CD14-positive monocyte (primary cell): ENCODE results near the gene SYPL1. TPM values are rescaled to one million over a fixed set of nuclear protein-coding genes. Genes with fewer than 3 reads are reported as not detected.

ENCODE experiments used
- DNase-seq, 3 donors: peaks; one replicate each; pipeline ENCODE4 v3.0.0-alpha.2; 2011 to 2022
- H2AFZ ChIP-seq: 2 replicates; pipeline ENCODE4 v1.6.0; 2012; ENCODE audit warnings: mild to moderate bottlenecking, low read depth, low read length, inconsistent platforms; ENCODE audit not compliant: insufficient read depth, poor library complexity, severe bottlenecking
- H3K27ac ChIP-seq, 2 donors: 1 replicate in 1 of 2; 2 replicates in 1 of 2; pipeline ENCODE4 v1.5.1; 2012 to 2013; ENCODE audit warnings: low read length in 2 of 2, control low read depth in 1 of 2, inconsistent platforms in 1 of 2, low read depth in 1 of 2, mild to moderate bottlenecking in 1 of 2
- H3K27me3 ChIP-seq, 2 donors: one replicate each; pipeline versions ENCODE4 v1.6.0 to v1.6.1; 2011 to 2013; ENCODE audit warnings: low read length in 2 of 2; ENCODE audit not compliant: control insufficient read depth in 2 of 2, insufficient read depth in 2 of 2
- H3K36me3 ChIP-seq, 2 donors: replicated peaks in 1 of 2; 1 replicate in 1 of 2; 2 replicates in 1 of 2; pipeline versions ENCODE4 v1.5.1 to v1.6.1; 2012 to 2013; ENCODE audit warnings: low read length in 2 of 2, control low read depth in 1 of 2, inconsistent platforms in 1 of 2, mild to moderate bottlenecking in 1 of 2; ENCODE audit not compliant: insufficient read depth in 2 of 2, control insufficient read depth in 1 of 2
- H3K4me1 ChIP-seq, 2 donors: 1 replicate in 1 of 2; 2 replicates in 1 of 2; pipeline versions ENCODE4 v1.5.1 to v1.6.1; 2012 to 2013; ENCODE audit warnings: low read length in 2 of 2, control low read depth in 1 of 2, inconsistent platforms in 1 of 2, mild to moderate bottlenecking in 1 of 2, moderate library complexity in 1 of 2; ENCODE audit not compliant: insufficient read depth in 2 of 2, control insufficient read depth in 1 of 2
- H3K4me2 ChIP-seq: replicated peaks from 2 replicates; pipeline ENCODE3; 2012; ENCODE audit warnings: low read length, moderate library complexity, mild to moderate bottlenecking; ENCODE audit not compliant: poor library complexity, severe bottlenecking; ENCODE audit errors: extremely low read depth
- H3K4me3 ChIP-seq, 3 experiments: fragments of 200-600 bp in 1 of 3; sonication (generic) in 1 of 3; replicated peaks in 1 of 3; 1 replicate in 2 of 3; 2 replicates in 1 of 3; pipeline ENCODE4 v1.5.1; 2011 to 2013; ENCODE audit warnings: low read length in 3 of 3, mild to moderate bottlenecking in 3 of 3, control low read depth in 2 of 3, low read depth in 2 of 3, inconsistent platforms in 1 of 3, moderate library complexity in 1 of 3
- H3K79me2 ChIP-seq: 2 replicates; pipeline ENCODE4 v1.6.0; 2012; ENCODE audit warnings: mild to moderate bottlenecking, control low read depth, inconsistent platforms, low read length, moderate library complexity; ENCODE audit not compliant: insufficient read depth
- H3K9ac ChIP-seq: 2 replicates; pipeline ENCODE4 v1.6.0; 2017; ENCODE audit warnings: low read length, mild to moderate bottlenecking; ENCODE audit not compliant: insufficient read depth, poor library complexity, severe bottlenecking
- H3K9me3 ChIP-seq, 2 donors: replicated peaks in 1 of 2; 1 replicate in 1 of 2; 2 replicates in 1 of 2; pipeline versions ENCODE4 v1.5.1 to v1.6.1; 2012 to 2013; ENCODE audit warnings: low read length in 2 of 2, control low read depth in 1 of 2; ENCODE audit not compliant: control insufficient read depth in 1 of 2, insufficient read depth in 1 of 2
- H4K20me1 ChIP-seq: 2 replicates; pipeline ENCODE4 v1.6.0; 2012; ENCODE audit warnings: mild to moderate bottlenecking, low read length, control low read depth, moderate library complexity; ENCODE audit not compliant: insufficient read depth
- H3K27ac Mint-ChIP-seq, 7 donors: one replicate each; pipeline ENCODE4 v1.8.0; 2020; ENCODE audit warnings: mild to moderate bottlenecking in 7 of 7, mixed read lengths in 7 of 7, moderate library complexity in 6 of 7, inconsistent platforms in 2 of 7
- H3K27me3 Mint-ChIP-seq, 3 donors: one replicate each; pipeline ENCODE4 v1.8.0; 2021 to 2022; ENCODE audit warnings: low read depth in 3 of 3, mild to moderate bottlenecking in 3 of 3, mixed read lengths in 3 of 3, moderate library complexity in 3 of 3, inconsistent platforms in 1 of 3
- H3K36me3 Mint-ChIP-seq, 2 donors: one replicate each; pipeline ENCODE4 v1.8.0; 2020; ENCODE audit warnings: mixed read lengths in 2 of 2, inconsistent platforms in 1 of 2, mild to moderate bottlenecking in 1 of 2
- H3K4me1 Mint-ChIP-seq: one replicate; pipeline ENCODE4 v1.8.0; 2020; ENCODE audit warnings: mild to moderate bottlenecking, mixed read lengths
- H3K4me3 Mint-ChIP-seq, 2 donors: one replicate each; pipeline ENCODE4 v1.8.0; 2020; ENCODE audit warnings: mild to moderate bottlenecking in 2 of 2, mixed read lengths in 2 of 2, moderate library complexity in 1 of 2
- H3K9me3 Mint-ChIP-seq, 7 donors: one replicate each; pipeline ENCODE4 v1.8.0; 2020 to 2022; ENCODE audit warnings: mixed read lengths in 7 of 7, mild to moderate bottlenecking in 6 of 7, moderate library complexity in 6 of 7, inconsistent platforms in 2 of 7
- CTCF ChIP-seq: fragments of 200-600 bp; IDR thresholded peaks from one replicate; pipeline ENCODE4 v1.8.0; 2022; ENCODE audit warnings: antibody characterized with exemption, mild to moderate bottlenecking
- WGBS: methylation state at CpG from one replicate; pipeline ENCODE4 v1.1.5; 2013; ENCODE audit warnings: missing lambda C conversion rate; ENCODE audit not compliant: insufficient coverage; 5-methylcytosine and 5-hydroxymethylcytosine counted together
- intact Hi-C, 2 donors: fragments of 100-400 bp; cut with micrococcal nuclease; formaldehyde crosslinking; loops; one replicate each; pipeline versions ENCODE4 v1.15.0 to v1.15.1; 2023
- polyA plus RNA-seq, 3 donors: library from polyadenylated mRNA; depleted of rRNA in 1 of 3; unstranded in 2 of 3; stranded (reverse) in 1 of 3; fragments of 300-500 nt in 2 of 3; fragments of >200 nt in 1 of 3; fragmentation: Illumina TruSeq in 2 of 3; gene quantifications; 1 replicate in 2 of 3; 2 replicates in 1 of 3; pipeline ENCODE4 v1.2.3, GENCODE V29; 2012 to 2021

SYPL1 gene
- polyA plus RNA-seq, 3 donors, result 22.3 to 82.1 (median 64.7) TPM

DNA sequence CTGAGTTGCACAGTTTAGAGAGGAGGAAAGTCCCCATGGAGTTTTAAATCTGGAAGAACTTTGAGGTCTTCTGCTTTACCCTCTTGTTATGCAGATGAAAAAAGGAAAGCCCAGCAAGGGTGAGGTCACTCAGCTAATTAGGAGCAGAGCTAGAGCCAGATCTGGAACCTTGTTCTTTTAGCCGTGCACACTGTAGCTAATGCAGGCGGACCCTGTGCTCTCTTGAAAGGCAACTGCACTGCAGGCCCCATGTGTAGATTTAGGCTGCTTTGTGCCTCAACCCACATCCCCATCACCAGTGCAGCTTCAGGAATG lies 63.4 kb downstream of the SYPL1 start:
- Histone ChIP-seq H2AFZ (no peak overlapping the region), H3K4me3 (no peak overlapping the region), H3K4me1 (no peaks in the 10 kb centered on the region), H3K27ac (no peak overlapping the region), H3K9ac (no peak overlapping the region), H3K9me3 (no peaks in the 10 kb centered on the region), H3K27me3 (peaks cover 2 to 37% of the 10 kb centered on the region in 2 donors), H3K79me2 (no peaks in the 10 kb centered on the region), H4K20me1 (no peaks in the 10 kb centered on the region), H3K36me3 (no peaks in the 10 kb centered on the region), H3K4me2 (no peak overlapping the region)
- Mint-ChIP-seq H3K4me3 (peak overlapping the region in 1 of 2 donors; percentile 15), H3K4me1 (peaks cover 5% of the 10 kb centered on the region), H3K36me3 (no peaks in the 10 kb centered on the region), H3K27ac (no peak overlapping the region), H3K27me3 (peaks cover 19 to 50% (median 45%) of the 10 kb centered on the region in 3 donors), H3K9me3 (no peaks in the 10 kb centered on the region)
- DNase-seq, result no peak
- TF ChIP-seq CTCF, result no peak
- 100% methylated on average over 1 of the region's 2 CpGs for WGBS
- intact Hi-C loops, result loop anchor here (10.0 kb wide), 1 partner anchor 284 kb away; no protein-coding TSS in a partner anchor

GRCh38 chr7:106047818-106048705 lies 64.0 kb downstream of the SYPL1 start:
- no peak overlapping the region for H3K4me2 ChIP-seq
- no peak overlapping the region for H3K27ac ChIP-seq
- H2AFZ ChIP-seq, result no peak overlapping the region
- intact Hi-C loops, result loop anchor here (10.0 kb wide), 1 partner anchor 283 kb away; no protein-coding TSS in a partner anchor
- Mint-ChIP-seq H3K27ac (no peak overlapping the region), H3K36me3 (no peaks in the 10 kb centered on the region), H3K9me3 (no peaks in the 10 kb centered on the region), H3K27me3 (peaks cover 18 to 46% (median 40%) of the 10 kb centered on the region in 3 donors), H3K4me1 (peaks cover 5% of the 10 kb centered on the region), H3K4me3 (no peak overlapping the region)
- H3K4me1 ChIP-seq, result no peaks in the 10 kb centered on the region
- H3K36me3 ChIP-seq, result no peaks in the 10 kb centered on the region
- no peak for TF ChIP-seq CTCF
- no peaks in the 10 kb centered on the region for H3K9me3 ChIP-seq
- no peak overlapping the region for H3K4me3 ChIP-seq
- H3K79me2 ChIP-seq, result no peaks in the 10 kb centered on the region
- no peak overlapping the region for H3K9ac ChIP-seq
- H4K20me1 ChIP-seq, result no peaks in the 10 kb centered on the region
- WGBS, result 84% methylated on average over 8 of the region's 10 CpGs
- no peak for DNase-seq
- H3K27me3 ChIP-seq, result peaks cover 2 to 34% of the 10 kb centered on the region in 2 donors
